GM15510 (cell line): ENCODE measurements around the gene CADM2.

Source experiments
- POLR2A ChIP-seq: IDR thresholded peaks from 3 replicates; pipeline ENCODE4 v1.6.1; 2011; ENCODE audit warnings: borderline replicate concordance; ENCODE audit not compliant: insufficient read length; ENCODE audit errors: extremely low read depth

Gene CADM2

GRCh38 chr3:85007195-85008094 lies 48.7 kb downstream of the CADM2 start:
- TF ChIP-seq POLR2A = no peak

GRCh38 chr3:85020828-85021227 lies 62.0 kb downstream of the CADM2 start:
- TF ChIP-seq POLR2A = no peak

- no peak for TF ChIP-seq POLR2A
These were observed 71.3 kb downstream of the CADM2 start for GRCh38 chr3:85030052-85030451.

GRCh38 chr3:85037203-85037602 lies 78.4 kb downstream of the CADM2 start:
- no peak for TF ChIP-seq POLR2A

- no peak for TF ChIP-seq POLR2A
These were observed 82.2 kb downstream of the CADM2 start for GRCh38 chr3:85041001-85041400.

- no peak for TF ChIP-seq POLR2A
These were observed 82.8 kb downstream of the CADM2 start for GRCh38 chr3:85041562-85042055.

- TF ChIP-seq POLR2A = no peak
These were observed 92.0 kb downstream of the CADM2 start for GRCh38 chr3:85050821-85051220.

- TF ChIP-seq POLR2A = no peak
These were observed 93.0 kb downstream of the CADM2 start for GRCh38 chr3:85051786-85052185.

GRCh38 chr3:85053626-85054025 lies 94.8 kb downstream of the CADM2 start:
- TF ChIP-seq POLR2A = no peak

GRCh38 chr3:85054579-85054978 lies 95.8 kb downstream of the CADM2 start:
- no peak for TF ChIP-seq POLR2A

- no peak for TF ChIP-seq POLR2A
These were observed 110.1 kb downstream of the CADM2 start for GRCh38 chr3:85068911-85069310.

GRCh38 chr3:85074003-85074402 lies 115.2 kb downstream of the CADM2 start:
- no peak for TF ChIP-seq POLR2A

- TF ChIP-seq POLR2A = no peak
These were observed 116.9 kb downstream of the CADM2 start for GRCh38 chr3:85075663-85076062.

- TF ChIP-seq POLR2A = no peak
These were observed 118.2 kb downstream of the CADM2 start for GRCh38 chr3:85077018-85077417.

GRCh38 chr3:85081191-85081906 lies 122.6 kb downstream of the CADM2 start:
- TF ChIP-seq POLR2A = no peak

- TF ChIP-seq POLR2A = no peak
These were observed 131.7 kb downstream of the CADM2 start for GRCh38 chr3:85090495-85090894.

GRCh38 chr3:85100316-85100715 lies 141.5 kb downstream of the CADM2 start:
- TF ChIP-seq POLR2A = no peak

GRCh38 chr3:85102781-85103180 lies 144.0 kb downstream of the CADM2 start:
- no peak for TF ChIP-seq POLR2A
